Astrocyte (in vitro differentiated cells and primary cell): ENCODE measurements around the gene CIROP. TPM values are rescaled to one million over a fixed set of nuclear protein-coding genes. Genes with fewer than 3 reads are reported as not detected.

Experiments
- DNase-seq: peaks from one replicate; pipeline ENCODE4 v3.0.0-alpha.2; 2010; ENCODE audit warnings: low read depth
- FAIRE-seq: peaks from 2 replicates; lab custom pipeline; 2011; peaks lifted over from hg19 to GRCh38; lab: Jason Lieb, UNC
- H2AFZ ChIP-seq: 2 replicates; pipeline ENCODE4 v1.6.0; 2012; ENCODE audit warnings: low read depth, low read length, inconsistent platforms
- H3K27ac ChIP-seq: 2 replicates; pipeline ENCODE4 v1.5.1; 2011; ENCODE audit warnings: low read depth, low read length, inconsistent platforms
- H3K27me3 ChIP-seq: 2 replicates; pipeline ENCODE4 v1.6.0; 2011; ENCODE audit warnings: low read length, inconsistent platforms; ENCODE audit not compliant: insufficient read depth
- H3K36me3 ChIP-seq: 2 replicates; pipeline ENCODE4 v1.5.1; 2011; ENCODE audit warnings: low read length, inconsistent platforms; ENCODE audit not compliant: insufficient read depth
- H3K4me1 ChIP-seq: 2 replicates; pipeline ENCODE4 v1.5.1; 2011; ENCODE audit warnings: low read length, inconsistent platforms; ENCODE audit not compliant: insufficient read depth
- H3K4me2 ChIP-seq: 2 replicates; pipeline ENCODE4 v1.6.0; 2012; ENCODE audit warnings: low read length, inconsistent platforms
- H3K4me3 ChIP-seq: 2 replicates; pipeline ENCODE4 v1.5.1; 2011; ENCODE audit warnings: low read depth, mild to moderate bottlenecking, low read length, inconsistent platforms; ENCODE audit not compliant: insufficient read depth
- H3K79me2 ChIP-seq: 2 replicates; pipeline ENCODE4 v1.6.0; 2012; ENCODE audit warnings: mild to moderate bottlenecking, low read length, inconsistent platforms; ENCODE audit not compliant: insufficient read depth
- H3K9ac ChIP-seq: 2 replicates; pipeline ENCODE4 v1.6.0; 2012; ENCODE audit warnings: mild to moderate bottlenecking, low read length, inconsistent platforms
- H3K9me3 ChIP-seq: 2 replicates; pipeline ENCODE4 v1.5.1; 2012; ENCODE audit warnings: low read depth, mild to moderate bottlenecking, low read length, inconsistent platforms; ENCODE audit not compliant: insufficient read depth
- H4K20me1 ChIP-seq: 2 replicates; pipeline ENCODE4 v1.6.0; 2012; ENCODE audit warnings: low read length, inconsistent platforms; ENCODE audit not compliant: insufficient read depth
- H3K27ac Mint-ChIP-seq: one replicate; pipeline ENCODE4 v1.8.0; 2021; ENCODE audit warnings: mild to moderate bottlenecking, mixed read lengths; ENCODE audit not compliant: unreplicated experiment
- H3K27me3 Mint-ChIP-seq: one replicate; pipeline ENCODE4 v1.8.0; 2021; ENCODE audit warnings: low read depth, mixed read lengths; ENCODE audit not compliant: unreplicated experiment
- H3K36me3 Mint-ChIP-seq: one replicate; pipeline ENCODE4 v1.8.0; 2021; ENCODE audit warnings: low read depth, mixed read lengths; ENCODE audit not compliant: unreplicated experiment
- H3K4me1 Mint-ChIP-seq: one replicate; pipeline ENCODE4 v1.8.0; 2021; ENCODE audit warnings: low read depth, mixed read lengths; ENCODE audit not compliant: unreplicated experiment
- H3K4me3 Mint-ChIP-seq: one replicate; pipeline ENCODE4 v1.8.0; 2021; ENCODE audit warnings: mild to moderate bottlenecking, moderate library complexity, mixed read lengths; ENCODE audit not compliant: unreplicated experiment
- H3K9me3 Mint-ChIP-seq: one replicate; pipeline ENCODE4 v1.8.0; 2021; ENCODE audit warnings: mild to moderate bottlenecking, mixed read lengths; ENCODE audit not compliant: unreplicated experiment
- CTCF ChIP-seq: IDR thresholded peaks from 2 replicates; pipeline ENCODE4 v1.5.1; 2011; ENCODE audit warnings: low read depth, mild to moderate bottlenecking, inconsistent platforms, low read length, moderate library complexity; ENCODE audit not compliant: insufficient read depth
- EZH2 ChIP-seq: IDR thresholded peaks from 2 replicates; pipeline ENCODE4 v1.6.1; 2012; ENCODE audit warnings: mild to moderate bottlenecking, low read length, inconsistent platforms; ENCODE audit not compliant: insufficient read depth
- total RNA-seq: library from RNA; stranded (reverse); gene quantifications from 2 replicates; pipeline ENCODE4 v1.2.1, GENCODE V29; 2021

Gene CIROP
- total RNA-seq, 1 donor from 2014 or later, result not detected

GRCh38 chr14:23119363-23120327 lies 14.9 kb upstream of the CIROP start:
- H3K36me3 Mint-ChIP-seq, result peaks cover 2% of the 10 kb centered on the region
- peaks cover 9% of the 10 kb centered on the region for H3K27me3 Mint-ChIP-seq
- peaks cover 23% of the 10 kb centered on the region for H3K4me1 Mint-ChIP-seq
- Histone ChIP-seq H3K27me3 (no peaks in the 10 kb centered on the region), H3K9ac (no peak overlapping the region), H3K36me3 (no peaks in the 10 kb centered on the region), H2AFZ (no peak overlapping the region), H3K4me2 (no peak overlapping the region), H3K79me2 (no peaks in the 10 kb centered on the region), H3K9me3 (no peaks in the 10 kb centered on the region), H4K20me1 (no peaks in the 10 kb centered on the region), H3K4me3 (no peak overlapping the region), H3K27ac (no peak overlapping the region), H3K4me1 (peaks cover 24% of the 10 kb centered on the region)
- no peak overlapping the region for H3K27ac Mint-ChIP-seq
- FAIRE-seq (no peak), DNase-seq (no peak)
- no peaks in the 10 kb centered on the region for H3K9me3 Mint-ChIP-seq
- no peak for TF ChIP-seq CTCF
- TF ChIP-seq EZH2, result no peak
- H3K4me3 Mint-ChIP-seq, result peak overlapping the region; percentile 21

GRCh38 chr14:23118506-23119362 lies 13.9 kb upstream of the CIROP start, which contains the start of gene CEBPE:
CEBPE (minus strand) TSS chr14:23119255; CDS start chr14:23119091, 164 bp downstream.
- peak within 1 kb of the TSS; percentile 21 for H3K4me3 Mint-ChIP-seq

More at GRCh38 chr14:23118506-23119362, 13.9 kb upstream of the CIROP start, which contains the start of gene CEBPE:
- no peaks in the 10 kb centered on the region for H3K36me3 ChIP-seq
- no peak within 1 kb of the TSS for H3K4me2 ChIP-seq
- H3K27me3 ChIP-seq, result no peaks in the 10 kb centered on the region
- DNase-seq, result no peak
- H3K9ac ChIP-seq, result no peak within 1 kb of the TSS
- no peak within 1 kb of the TSS for H2AFZ ChIP-seq
- H3K9me3 Mint-ChIP-seq, result no peaks in the 10 kb centered on the region
- TF ChIP-seq EZH2 (no peak), CTCF (no peak)
- H3K4me1 ChIP-seq, result peaks cover 34% of the 10 kb centered on the region
- H3K4me1 Mint-ChIP-seq, result peaks cover 28% of the 10 kb centered on the region
- no peaks in the 10 kb centered on the region for H4K20me1 ChIP-seq
- H3K36me3 Mint-ChIP-seq, result peaks cover 2% of the 10 kb centered on the region
- peaks cover 9% of the 10 kb centered on the region for H3K27me3 Mint-ChIP-seq
- H3K79me2 ChIP-seq, result no peaks in the 10 kb centered on the region
- no peak within 1 kb of the TSS for H3K27ac ChIP-seq
- H3K27ac Mint-ChIP-seq, result no peak within 1 kb of the TSS
- no peak within 1 kb of the TSS for H3K4me3 ChIP-seq
- H3K9me3 ChIP-seq, result no peaks in the 10 kb centered on the region
- FAIRE-seq, result no peak
